Lung (tissue), 12 donors: ENCODE data around the gene LAMC2. TPM values are rescaled to one million over a fixed set of nuclear protein-coding genes. Genes with fewer than 3 reads are reported as not detected.

ENCODE experiments used
- ATAC-seq: fragments of 200-7000 bp; cut with Tn5 transposase; one replicate; pipeline ENCODE4 v1.9.1; 2020; ENCODE audit warnings: moderate number of reproducible peaks; ENCODE audit not compliant: insufficient read depth, low FRiP score
- DNase-seq, 3 donors: peaks; one replicate each; pipeline ENCODE4 v3.0.0-alpha.2; 2013 to 2017
- H3K27ac ChIP-seq, 2 donors: one replicate each; pipeline ENCODE4 v1.5.1; 2013; ENCODE audit warnings: mild to moderate bottlenecking in 2 of 2, moderate library complexity in 2 of 2, control low read depth in 1 of 2, inconsistent platforms in 1 of 2, low read depth in 1 of 2, low read length in 1 of 2
- H3K27me3 ChIP-seq, 3 donors: one replicate each; pipeline ENCODE4 v1.5.1; 2013; ENCODE audit warnings: low read length in 2 of 3; ENCODE audit not compliant: control insufficient read depth in 3 of 3, insufficient read depth in 3 of 3
- H3K36me3 ChIP-seq, 4 donors: one replicate each; pipeline ENCODE4 v1.5.1; 2013; ENCODE audit warnings: low read length in 4 of 4, mild to moderate bottlenecking in 1 of 4, moderate library complexity in 1 of 4; ENCODE audit not compliant: control insufficient read depth in 4 of 4, insufficient read depth in 4 of 4
- H3K4me1 ChIP-seq, 5 donors: one replicate each; pipeline ENCODE4 v1.5.1; 2013; ENCODE audit warnings: low read length in 5 of 5, mild to moderate bottlenecking in 2 of 5, moderate library complexity in 1 of 5; ENCODE audit not compliant: control insufficient read depth in 5 of 5, insufficient read depth in 5 of 5
- H3K4me3 ChIP-seq: one replicate; pipeline ENCODE4 v1.5.1; 2013; ENCODE audit warnings: mild to moderate bottlenecking, control low read depth, moderate library complexity
- H3K9ac ChIP-seq, 2 donors: one replicate each; pipeline ENCODE4 v1.5.1; 2013; ENCODE audit warnings: low read length in 2 of 2, control low read depth in 1 of 2; ENCODE audit not compliant: insufficient read depth in 1 of 2
- H3K9me3 ChIP-seq, 4 donors: one replicate each; pipeline ENCODE4 v1.5.1; 2013; ENCODE audit warnings: low read length in 3 of 4, mild to moderate bottlenecking in 1 of 4, moderate library complexity in 1 of 4; ENCODE audit not compliant: control insufficient read depth in 4 of 4, insufficient read depth in 3 of 4
- CTCF ChIP-seq: IDR thresholded peaks from 2 replicates; pipeline ENCODE4 v1.5.1; 2012; ENCODE audit warnings: mild to moderate bottlenecking; ENCODE audit errors: control extremely low read depth, extremely low read depth
- WGBS, 2 donors: extraction: QIAGEN DNeasy Blood & Tissue Kit; methylation state at CpG; one replicate each; pipeline ENCODE4 v1.1.7; 2013; 5-methylcytosine and 5-hydroxymethylcytosine counted together
- polyA plus RNA-seq, 2 donors: library from polyadenylated mRNA; stranded (reverse); fragments of 200-250 nt; gene quantifications; one replicate each; pipeline ENCODE4 v1.2.1, GENCODE V29; 2013
- total RNA-seq, 2 donors: library from RNA; depleted of rRNA in 1 of 2; stranded (reverse); fragments of >200 nt in 1 of 2; gene quantifications; one replicate each; pipeline ENCODE4 v1.2.1, GENCODE V29; 2014 to 2021
- donor health status: control.
- donor health status: control.
- donor health status: Bipolar disorder and iron deficiency.
- donor health status: healthy.
- donor health status: DM: yes; HTN: yes; CAD: no.

Gene LAMC2
- total and polyA plus RNA-seq, 4 donors, result 13.7 to 63.1 (median 40.3) TPM

GRCh38 chr1:183263886-183264602 is 78.0 kb downstream of the LAMC2 start:
- Histone ChIP-seq H3K4me3 (no peak overlapping the region), H3K9me3 (peaks cover 0 to 2% (median 0%) of the 10 kb centered on the region in 4 donors), H3K9ac (no peak overlapping the region), H3K27ac (no peak overlapping the region), H3K27me3 (no peaks in the 10 kb centered on the region), H3K4me1 (peaks cover 0 to 10% (median 0%) of the 10 kb centered on the region in 5 donors), H3K36me3 (no peaks in the 10 kb centered on the region)
- WGBS, 2 donors, result 73 to 77% methylated on average over 6 of the region's 6 CpGs
- TF ChIP-seq CTCF, result no peak
- DNase-seq (no peak), ATAC-seq (no peak)

GRCh38 chr1:183267646-183268431 is 81.8 kb downstream of the LAMC2 start:
- WGBS, 2 donors, result 63 to 66% methylated on average over 7 of the region's 7 CpGs
- H3K27me3 ChIP-seq, result no peaks in the 10 kb centered on the region
- no peak for DNase-seq
- H3K36me3 ChIP-seq, result no peaks in the 10 kb centered on the region
- H3K27ac ChIP-seq, result peak overlapping the region; percentile 6 to 26
- ATAC-seq, result peak; percentile 49
- H3K4me3 ChIP-seq, result no peak overlapping the region
- no peak for TF ChIP-seq CTCF
- H3K9me3 ChIP-seq, result no peaks in the 10 kb centered on the region
- peaks cover 0 to 14% (median 0%) of the 10 kb centered on the region in 5 donors for H3K4me1 ChIP-seq
- H3K9ac ChIP-seq, result no peak overlapping the region

GRCh38 chr1:183270541-183271141 is 84.6 kb downstream of the LAMC2 start:
- Histone ChIP-seq H3K9me3 (no peaks in the 10 kb centered on the region), H3K27ac (no peak overlapping the region), H3K9ac (no peak overlapping the region), H3K27me3 (no peaks in the 10 kb centered on the region), H3K36me3 (no peaks in the 10 kb centered on the region), H3K4me1 (peaks cover 0 to 9% (median 0%) of the 10 kb centered on the region in 5 donors), H3K4me3 (no peak overlapping the region)
- WGBS, 2 donors, result 55 to 75% methylated on average over 5 of the region's 5 CpGs
- DNase-seq, result no peak
- no peak for TF ChIP-seq CTCF
- ATAC-seq, result no peak
